BE2C (cell line): Measurements from ENCODE around the gene RFESD.

Experiments used
- DNase-seq: peaks from one replicate; pipeline ENCODE4 v3.0.0-alpha.2; 2020
- H3K27me3 ChIP-seq: fragments of 250-450 bp; sonication (Bioruptor Pico); 2 replicates; pipeline ENCODE4 v1.5.1; 2020; ENCODE audit warnings: mild to moderate bottlenecking
- H3K36me3 ChIP-seq: fragments of 250-450 bp; sonication (Bioruptor Pico); 2 replicates; pipeline ENCODE4 v1.5.1; 2020; ENCODE audit warnings: mild to moderate bottlenecking
- H3K4me1 ChIP-seq: fragments of 250-450 bp; sonication (Bioruptor Pico); 2 replicates; pipeline ENCODE4 v1.5.1; 2020
- H3K4me3 ChIP-seq: 2 replicates; pipeline ENCODE4 v1.5.1; 2011; ENCODE audit warnings: low read depth, low read length
- H3K9me3 ChIP-seq: fragments of 250-450 bp; sonication (Bioruptor Pico); 2 replicates; pipeline ENCODE4 v1.5.1; 2020
- TF ChIP-seq, protein P1 (sequence below): IDR thresholded peaks from 2 replicates; pipeline ENCODE4 v1.5.1; 2012; ENCODE audit warnings: mild to moderate bottlenecking, low read depth, low read length

Gene RFESD

DNA sequence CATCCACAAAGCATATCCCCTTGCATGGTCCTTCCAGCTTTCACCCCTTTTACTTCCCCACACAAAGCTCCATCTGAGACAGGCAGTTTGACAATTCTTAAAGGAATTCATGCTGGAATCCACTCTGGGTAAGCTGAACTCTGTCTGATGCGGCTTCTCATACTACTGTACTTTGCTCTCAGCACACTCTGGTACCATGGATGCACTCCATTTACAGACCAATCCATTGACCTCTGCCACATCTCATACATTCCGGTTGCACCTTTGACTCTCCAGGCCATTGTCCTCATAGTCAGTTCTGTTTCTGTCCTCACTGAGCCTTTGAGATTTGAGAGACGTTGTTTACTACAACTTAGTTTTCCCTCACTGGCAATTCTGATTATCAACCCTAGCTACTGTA, 24.0 kb downstream of the RFESD start:
- Histone ChIP-seq H3K4me1 (peaks cover 10% of the 10 kb centered on the region), H3K4me3 (no peak overlapping the region), H3K9me3 (no peaks in the 10 kb centered on the region), H3K27me3 (no peaks in the 10 kb centered on the region), H3K36me3 (no peaks in the 10 kb centered on the region)
- TF ChIP-seq, protein P1, sequence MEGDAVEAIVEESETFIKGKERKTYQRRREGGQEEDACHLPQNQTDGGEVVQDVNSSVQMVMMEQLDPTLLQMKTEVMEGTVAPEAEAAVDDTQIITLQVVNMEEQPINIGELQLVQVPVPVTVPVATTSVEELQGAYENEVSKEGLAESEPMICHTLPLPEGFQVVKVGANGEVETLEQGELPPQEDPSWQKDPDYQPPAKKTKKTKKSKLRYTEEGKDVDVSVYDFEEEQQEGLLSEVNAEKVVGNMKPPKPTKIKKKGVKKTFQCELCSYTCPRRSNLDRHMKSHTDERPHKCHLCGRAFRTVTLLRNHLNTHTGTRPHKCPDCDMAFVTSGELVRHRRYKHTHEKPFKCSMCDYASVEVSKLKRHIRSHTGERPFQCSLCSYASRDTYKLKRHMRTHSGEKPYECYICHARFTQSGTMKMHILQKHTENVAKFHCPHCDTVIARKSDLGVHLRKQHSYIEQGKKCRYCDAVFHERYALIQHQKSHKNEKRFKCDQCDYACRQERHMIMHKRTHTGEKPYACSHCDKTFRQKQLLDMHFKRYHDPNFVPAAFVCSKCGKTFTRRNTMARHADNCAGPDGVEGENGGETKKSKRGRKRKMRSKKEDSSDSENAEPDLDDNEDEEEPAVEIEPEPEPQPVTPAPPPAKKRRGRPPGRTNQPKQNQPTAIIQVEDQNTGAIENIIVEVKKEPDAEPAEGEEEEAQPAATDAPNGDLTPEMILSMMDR, result no peak
- no peak for DNase-seq

DNA sequence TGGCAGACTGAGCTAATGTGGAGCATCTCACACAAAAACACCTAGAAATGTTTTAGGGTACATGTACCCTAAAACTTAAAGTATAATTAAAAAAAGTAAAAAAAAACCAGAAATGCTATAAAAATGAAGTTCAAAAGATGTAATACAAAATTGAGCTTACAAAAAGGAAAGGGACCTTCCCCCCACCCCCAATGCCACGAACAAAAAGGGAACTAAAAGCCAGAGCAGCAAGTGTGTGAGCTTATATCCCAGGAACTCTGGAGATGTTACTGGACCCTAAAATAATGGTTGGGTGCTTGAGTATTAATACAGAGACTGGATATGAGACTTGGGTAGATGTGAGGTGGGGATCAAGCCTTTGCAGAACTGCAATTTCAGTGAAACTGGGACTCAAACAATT, 25.2 kb downstream of the RFESD start:
- Histone ChIP-seq H3K4me3 (no peak overlapping the region), H3K36me3 (no peaks in the 10 kb centered on the region), H3K27me3 (no peaks in the 10 kb centered on the region), H3K9me3 (no peaks in the 10 kb centered on the region), H3K4me1 (peaks cover 10% of the 10 kb centered on the region)
- TF ChIP-seq, protein P1, result no peak
- DNase-seq, result no peak

DNA sequence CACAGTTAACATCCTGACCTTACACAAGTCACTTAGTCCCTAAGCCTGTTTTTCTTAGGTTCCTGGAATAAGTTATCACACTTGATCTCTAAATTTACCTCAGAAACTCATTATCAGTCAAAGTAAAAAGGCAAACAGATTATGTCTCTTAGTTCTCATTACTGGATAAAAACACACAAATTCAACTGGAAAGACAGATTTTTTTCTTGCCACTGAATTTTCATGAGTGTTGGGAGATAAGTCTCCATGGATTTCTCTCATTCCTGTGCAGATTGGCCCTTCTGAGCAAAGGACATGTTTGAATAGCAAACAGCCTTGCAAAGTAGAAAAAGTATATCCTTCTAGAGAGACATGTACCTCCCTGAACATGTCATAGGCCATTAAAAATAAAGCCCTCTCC, 26.1 kb downstream of the RFESD start:
- TF ChIP-seq, protein P1, result no peak
- Histone ChIP-seq H3K4me3 (no peak overlapping the region), H3K36me3 (no peaks in the 10 kb centered on the region), H3K27me3 (no peaks in the 10 kb centered on the region), H3K9me3 (no peaks in the 10 kb centered on the region), H3K4me1 (peaks cover 10% of the 10 kb centered on the region)
- DNase-seq, result no peak

DNA sequence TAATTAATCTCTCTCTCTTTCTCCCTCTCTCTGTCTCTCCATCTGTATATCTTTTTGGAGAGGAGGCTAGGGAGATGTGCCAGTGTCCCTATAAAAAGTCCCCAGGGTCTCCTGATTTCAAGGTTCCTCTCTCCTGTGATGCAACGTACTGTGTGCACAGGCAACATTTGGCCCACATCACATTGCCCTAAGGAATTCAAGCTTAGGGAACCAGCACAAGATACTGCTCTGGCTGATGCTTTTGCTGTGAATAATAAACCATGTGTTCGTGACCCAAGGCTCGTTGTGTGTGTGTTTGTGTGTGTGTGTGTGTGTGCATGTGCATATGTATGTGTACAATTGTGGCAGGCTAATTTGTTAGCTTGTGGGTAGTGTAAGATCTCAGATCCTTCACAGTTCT, 26.5 kb downstream of the RFESD start:
- H3K9me3 ChIP-seq, result no peaks in the 10 kb centered on the region
- TF ChIP-seq, protein P1, result no peak
- H3K36me3 ChIP-seq, result no peaks in the 10 kb centered on the region
- peaks cover 10% of the 10 kb centered on the region for H3K4me1 ChIP-seq
- no peak for DNase-seq
- H3K4me3 ChIP-seq, result no peak overlapping the region
- no peaks in the 10 kb centered on the region for H3K27me3 ChIP-seq

DNA sequence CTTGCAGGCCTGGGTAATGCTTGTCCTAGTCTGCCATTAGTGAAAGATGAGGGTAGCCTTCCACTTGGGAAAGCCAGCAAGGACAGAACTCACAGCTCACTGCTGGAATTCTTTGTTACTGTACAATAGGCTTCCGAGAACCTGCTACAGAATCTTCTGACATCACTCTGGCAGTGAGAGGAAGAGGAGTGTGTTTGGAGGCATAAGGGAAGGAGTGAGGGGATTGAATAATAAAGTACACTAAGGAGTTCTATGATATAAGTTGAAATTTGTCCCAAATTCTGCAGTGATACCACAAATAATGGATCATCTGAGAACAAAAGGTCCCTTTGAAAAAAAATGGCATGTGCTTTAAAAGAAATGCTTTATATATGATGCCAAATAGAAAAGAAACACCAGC, 36.3 kb downstream of the RFESD start, which contains the start of gene SPATA9:
Gene SPATA9 (minus strand): TSS at position 101 of the 400 bp plus-strand sequence. CDS start 137 bp downstream, outside the sequence.
- no peaks in the 10 kb centered on the region for H3K9me3 ChIP-seq
- no peak within 1 kb of the TSS for H3K4me3 ChIP-seq
- H3K4me1 ChIP-seq, result peaks cover 9% of the 10 kb centered on the region; the same call in 1 of the 2 replicates
- DNase-seq, result no peak
- no peaks in the 10 kb centered on the region for H3K27me3 ChIP-seq
- TF ChIP-seq, protein P1, result no peak
- no peaks in the 10 kb centered on the region for H3K36me3 ChIP-seq

DNA sequence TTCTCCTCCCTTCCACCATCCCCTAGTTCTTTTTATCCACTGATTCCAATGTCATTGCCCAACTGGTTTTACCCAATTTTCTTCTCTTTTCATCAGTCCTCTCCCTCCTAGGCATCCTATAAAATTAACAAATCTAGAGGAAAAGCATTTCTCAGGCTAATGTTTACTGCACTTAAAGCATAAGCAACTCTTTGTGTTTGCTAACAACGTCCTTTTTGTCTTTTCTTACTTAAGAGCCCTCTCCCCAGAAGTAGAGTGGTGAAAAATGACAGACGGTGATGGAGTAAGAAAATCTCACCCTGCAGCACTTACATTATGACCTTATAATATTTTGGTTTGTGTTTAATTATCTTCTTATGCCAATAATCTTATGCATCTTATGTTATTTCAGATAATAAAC, 37.8 kb downstream of the RFESD start:
- DNase-seq, result no peak
- Histone ChIP-seq H3K27me3 (no peaks in the 10 kb centered on the region), H3K4me1 (peaks cover 9% of the 10 kb centered on the region; the same call in 1 of the 2 replicates), H3K9me3 (no peaks in the 10 kb centered on the region), H3K36me3 (no peaks in the 10 kb centered on the region), H3K4me3 (no peak overlapping the region)
- TF ChIP-seq, protein P1, result no peak
